Measurements from ENCODE around the gene PLA2G15.

The PLA2G15 gene

GRCh38 chr16:68233085-68233834 is 11.9 kb upstream of the PLA2G15 start:
- no peak for DNase-seq

- no peak for DNase-seq
These were observed 11.4 kb upstream of the PLA2G15 start for GRCh38 chr16:68233835-68234187.

GRCh38 chr16:68234188-68235107 is 10.7 kb upstream of the PLA2G15 start:
- no peak for DNase-seq

DNA sequence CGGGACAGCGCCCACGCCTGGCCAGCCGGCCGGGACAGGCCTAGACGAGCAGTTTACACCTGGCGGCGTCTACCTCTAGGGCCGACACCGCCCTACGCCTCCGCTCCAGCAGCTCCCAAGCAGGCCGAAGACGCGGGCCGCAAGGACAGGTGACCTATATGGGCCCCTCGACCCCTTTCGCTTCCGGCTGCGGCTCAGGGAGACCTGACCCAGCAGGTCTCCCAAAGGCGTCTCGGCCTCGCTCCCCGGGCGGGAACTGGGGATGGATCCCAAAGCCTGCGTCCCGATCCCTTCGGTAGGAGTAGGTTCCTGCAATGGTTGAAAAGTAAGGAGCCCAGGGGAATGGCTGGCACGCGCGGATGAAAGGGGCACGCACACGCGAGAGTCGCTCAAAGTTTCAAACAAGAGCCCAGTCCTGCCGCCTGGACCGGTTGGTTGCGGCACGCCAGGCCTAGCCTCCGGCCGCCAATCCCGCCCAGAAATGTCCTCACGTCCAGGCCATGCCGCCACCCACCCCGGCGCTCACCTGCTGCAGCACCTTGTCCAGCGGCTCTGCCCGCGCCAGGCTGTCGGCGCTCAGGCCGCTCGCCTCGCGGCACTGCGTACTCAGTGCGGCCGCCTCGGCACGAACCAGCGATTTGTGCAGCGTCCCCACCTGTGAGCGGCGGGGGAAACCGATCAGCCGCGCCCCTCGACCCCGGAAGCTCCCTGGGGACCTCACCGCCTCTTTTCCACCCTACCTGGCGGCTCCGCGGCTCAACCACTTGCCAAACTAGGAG is 9.9 kb upstream of the PLA2G15 start:
- DNase-seq = no peak

GRCh38 chr16:68235887-68236136 is 9.4 kb upstream of the PLA2G15 start, which contains the start of gene ESRP2:
Gene ESRP2, minus strand, starts transcription at chr16:68236127. Its CDS starts 82 bp downstream, at chr16:68236045.
- no peak for DNase-seq

GRCh38 chr16:68236137-68236825 is 8.9 kb upstream of the PLA2G15 start:
- no peak for DNase-seq

DNA sequence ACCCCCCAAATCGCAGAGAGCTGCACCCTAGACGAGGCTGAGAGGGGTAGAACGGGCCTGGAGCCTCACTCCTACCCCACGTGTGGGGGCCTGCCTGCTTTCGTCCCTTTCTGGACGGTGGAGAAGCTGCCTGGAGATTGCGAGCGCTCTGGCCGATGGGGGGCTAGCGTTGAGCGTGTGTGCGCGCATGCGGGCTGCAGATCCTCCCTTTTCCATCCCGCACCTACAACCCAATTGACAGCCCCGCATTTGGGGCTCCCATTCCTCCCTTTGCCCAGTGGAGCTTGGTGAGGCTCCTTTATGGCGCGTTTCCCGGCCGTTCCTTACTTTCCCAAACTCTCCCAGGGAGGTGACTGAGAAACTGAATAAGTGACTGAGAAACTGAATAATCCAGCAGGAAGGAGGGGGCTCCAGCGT is 8.3 kb upstream of the PLA2G15 start:
- no peak for DNase-seq

DNA sequence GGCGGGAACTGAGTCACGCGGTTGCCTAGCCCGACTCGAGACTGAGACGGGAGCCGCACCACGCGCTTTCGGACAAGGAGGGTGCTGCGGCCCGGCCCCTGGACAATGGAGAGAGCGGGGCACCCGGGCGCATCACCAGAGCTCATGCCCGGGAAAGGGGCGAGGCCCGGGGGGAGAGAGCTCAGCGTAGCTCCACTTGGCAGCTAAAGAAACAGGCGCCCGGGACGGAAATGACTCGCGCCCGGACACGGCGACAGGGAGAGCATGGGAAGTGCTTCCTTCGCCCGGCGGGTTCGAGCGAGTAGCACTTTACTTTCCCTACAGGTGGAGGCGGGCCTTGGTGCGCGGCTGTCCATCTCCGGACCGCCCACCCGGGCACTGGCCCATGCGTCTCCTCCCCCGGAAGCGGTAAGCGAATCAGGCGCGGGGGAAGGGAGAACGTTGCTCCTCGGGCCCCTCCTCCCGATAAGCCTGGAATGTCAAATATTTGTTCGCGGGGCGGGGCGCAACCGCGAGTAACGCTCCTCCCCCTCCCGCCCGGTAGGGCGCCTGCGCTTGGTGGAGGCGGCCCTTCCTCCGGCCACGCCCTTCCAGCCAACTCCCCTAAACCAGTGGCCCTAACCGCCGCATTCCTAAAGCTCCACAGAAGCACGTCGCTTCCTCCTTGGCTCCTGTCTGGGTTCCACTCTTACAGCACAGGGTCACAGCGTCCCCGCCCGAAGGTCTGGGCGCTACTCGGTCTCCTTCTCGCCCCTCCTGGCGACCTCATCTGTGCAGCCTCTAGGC is 7.7 kb upstream of the PLA2G15 start:
- peak; percentile 99 for DNase-seq

DNA sequence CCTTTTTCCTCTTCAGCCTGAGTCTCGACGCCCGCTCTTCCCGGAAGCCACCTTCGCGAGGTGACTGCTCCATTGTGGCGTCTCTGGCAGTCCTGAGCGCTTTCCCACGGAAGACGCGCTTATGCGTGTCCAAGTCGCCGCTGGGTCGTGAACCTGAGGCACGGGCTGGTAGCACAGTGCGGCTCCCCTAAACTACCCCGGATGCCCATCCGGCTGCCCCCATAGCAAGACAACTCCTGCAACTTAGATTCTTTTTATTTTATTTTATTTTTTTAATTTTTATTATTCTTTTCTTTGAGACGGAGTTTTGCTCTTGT is 7.2 kb upstream of the PLA2G15 start:
- DNase-seq = no peak

DNA sequence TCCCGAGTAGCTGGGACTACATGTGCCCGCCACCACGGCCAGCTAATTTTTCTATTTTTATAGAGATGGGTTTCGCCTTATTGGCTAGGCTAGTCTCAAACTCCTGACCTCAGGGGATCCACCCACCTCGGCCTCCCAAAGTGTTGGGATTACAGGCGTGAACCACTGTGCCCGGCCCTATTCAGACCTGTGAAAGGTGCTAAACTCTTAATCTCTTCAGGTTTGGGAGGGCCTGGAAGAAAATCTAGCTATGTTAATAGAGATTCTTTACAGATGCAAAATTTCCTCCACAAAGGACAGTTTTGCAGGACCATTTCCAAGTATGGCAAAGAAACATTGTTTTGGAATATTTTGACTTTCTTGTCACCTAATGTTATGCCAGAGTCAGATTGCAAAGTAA is 3.1 kb upstream of the PLA2G15 start:
- no peak for DNase-seq

DNA sequence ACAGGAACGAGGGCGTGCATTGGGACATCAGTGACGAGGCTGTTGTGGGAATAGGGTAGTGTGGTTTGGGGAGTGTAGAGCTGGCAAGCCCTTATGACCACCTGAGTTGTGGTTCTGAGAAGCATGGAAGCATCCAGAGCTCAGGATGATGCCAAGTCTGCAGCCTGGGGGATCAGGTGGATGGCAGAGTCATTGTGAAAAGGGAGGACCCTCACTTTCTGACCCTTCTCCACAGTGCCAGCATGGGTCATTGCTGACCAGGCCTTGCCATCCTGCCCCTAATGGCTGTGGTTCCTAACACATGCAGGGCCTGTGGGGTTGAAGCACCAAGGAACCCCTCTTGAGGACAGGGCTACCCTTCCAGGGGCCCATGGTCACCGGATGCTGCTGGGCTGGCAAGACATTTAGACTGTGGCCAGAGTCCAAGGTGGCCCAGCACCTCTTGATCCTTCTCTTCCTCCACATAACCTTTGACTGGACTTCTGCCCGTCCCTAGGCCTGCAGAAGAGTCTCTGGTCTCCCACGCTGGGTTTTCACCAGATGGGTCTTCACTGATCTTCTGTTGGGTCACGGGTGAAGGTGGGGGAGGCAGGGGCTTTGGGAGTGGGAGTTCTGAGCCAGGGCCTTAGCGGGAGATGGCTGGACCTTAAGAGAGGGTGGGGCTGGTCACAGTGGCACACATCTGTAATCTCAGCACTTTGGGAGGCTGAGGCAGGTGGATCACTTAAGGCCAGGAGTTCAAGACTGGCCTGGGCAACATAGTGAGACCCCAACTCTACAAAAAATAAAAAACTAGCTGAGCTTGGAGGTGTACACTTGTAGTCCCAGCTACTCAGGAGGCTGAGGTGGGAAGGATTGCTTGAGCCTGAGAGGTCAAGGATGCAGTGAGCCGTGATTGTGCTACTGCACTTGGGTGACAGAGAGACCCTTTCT is 2.0 kb upstream of the PLA2G15 start:
- DNase-seq = no peak

DNA sequence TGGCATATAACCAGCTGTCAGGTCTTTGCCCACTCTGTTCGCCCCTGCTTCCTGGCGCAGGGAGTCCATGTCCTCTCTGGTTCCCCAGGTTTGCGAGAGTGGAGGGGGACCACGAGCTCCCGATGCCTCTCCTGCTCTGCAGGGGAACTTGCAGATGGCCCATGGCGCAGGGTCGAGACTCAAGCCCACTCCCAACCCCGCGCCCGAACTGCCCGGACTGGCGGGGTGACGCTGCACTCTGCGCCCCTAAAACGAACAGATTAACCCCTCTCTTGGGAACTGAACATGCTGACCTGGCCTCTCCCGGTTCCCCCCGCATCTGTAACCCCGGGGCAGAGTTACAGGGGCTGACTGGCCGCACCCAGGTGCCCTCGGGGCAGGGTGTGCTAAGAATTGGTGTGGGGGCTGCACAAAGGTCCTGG is 681 bp upstream of the PLA2G15 start:
- DNase-seq = no peak

DNA sequence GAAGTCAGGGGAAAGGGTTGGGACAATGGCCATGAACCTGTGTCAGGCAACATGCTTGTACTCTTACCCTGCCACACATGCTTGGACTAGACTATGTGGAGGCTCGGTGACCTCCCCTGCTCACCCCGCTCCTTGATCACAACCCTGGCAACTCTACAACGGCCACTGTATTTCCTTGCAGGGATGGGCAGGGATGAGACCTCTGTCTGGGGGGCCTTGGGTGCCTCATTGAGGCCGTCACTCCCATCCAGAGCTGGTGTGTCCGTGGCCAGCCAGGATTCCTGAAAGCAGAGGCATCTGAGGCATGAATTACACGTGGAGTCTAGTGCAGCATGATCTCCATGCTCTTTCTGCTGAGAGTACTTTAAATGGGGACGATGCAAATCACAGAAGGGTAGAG is 948 bp downstream of the PLA2G15 start:
- DNase-seq = no peak

DNA sequence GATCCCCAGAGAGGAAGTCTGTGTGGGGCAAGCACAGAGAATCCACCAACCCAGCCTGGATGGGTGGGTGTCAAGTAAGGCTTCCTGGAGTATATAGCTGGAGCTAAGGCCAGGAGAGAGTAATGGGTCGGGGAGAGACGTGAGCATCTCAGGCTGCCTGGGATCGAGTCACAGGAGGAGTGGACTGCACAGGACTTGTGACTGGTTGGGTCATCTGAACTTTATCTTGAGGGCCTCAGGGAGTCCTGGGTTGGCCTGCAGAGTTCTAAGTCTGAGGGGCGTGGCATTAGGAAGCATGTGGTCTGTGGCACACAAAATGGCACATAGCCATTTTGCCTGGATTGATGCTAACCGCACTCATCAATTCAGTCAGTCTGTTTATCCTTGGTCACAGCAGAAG is 1.5 kb downstream of the PLA2G15 start:
- DNase-seq = no peak

DNA sequence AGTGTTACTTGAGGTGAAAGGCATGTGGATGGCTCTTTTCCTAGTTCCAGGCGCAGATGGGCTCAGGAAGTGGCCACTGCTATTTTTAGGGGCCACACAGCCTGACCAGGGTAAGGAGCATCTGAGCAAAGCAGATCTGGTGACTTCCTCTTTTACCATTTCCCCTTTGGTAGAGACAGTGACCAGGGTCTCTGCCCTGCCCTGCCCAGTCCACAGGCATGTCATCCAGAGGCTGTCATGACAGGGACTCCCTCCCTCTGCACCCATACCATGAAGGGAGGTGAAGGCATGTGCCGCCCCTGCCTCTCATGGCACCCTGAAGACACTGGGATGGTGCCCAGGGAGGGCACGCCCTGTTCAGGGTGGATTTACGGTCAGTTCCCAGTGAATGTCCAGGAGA is 2.2 kb downstream of the PLA2G15 start:
- DNase-seq = no peak

DNA sequence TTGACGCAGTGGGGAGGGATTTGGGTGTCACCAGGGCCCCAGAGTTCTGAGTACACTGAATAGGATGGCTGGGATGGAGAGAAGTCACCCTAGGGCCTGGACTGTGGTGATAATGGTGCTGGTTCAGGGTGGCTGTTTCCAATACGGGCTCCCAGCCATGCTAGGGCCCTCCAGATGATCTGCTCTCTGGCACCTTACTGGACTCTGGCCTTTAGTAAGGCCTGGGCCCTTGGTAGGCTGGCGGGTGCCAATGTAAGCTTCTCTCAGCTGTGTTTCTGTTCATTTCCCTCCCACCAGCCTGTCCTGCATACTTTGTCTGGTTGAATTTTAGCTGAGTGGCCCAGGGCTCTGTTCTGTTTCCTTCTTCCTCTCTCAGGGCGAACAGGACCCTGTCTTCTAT is 2.8 kb downstream of the PLA2G15 start:
- no peak for DNase-seq

GRCh38 chr16:68249371-68249770 is 4.2 kb downstream of the PLA2G15 start:
- DNase-seq = no peak

- no peak for DNase-seq
These were observed 5.8 kb downstream of the PLA2G15 start for GRCh38 chr16:68250951-68251350.

GRCh38 chr16:68251832-68252231 is 6.7 kb downstream of the PLA2G15 start:
- DNase-seq = no peak

DNA sequence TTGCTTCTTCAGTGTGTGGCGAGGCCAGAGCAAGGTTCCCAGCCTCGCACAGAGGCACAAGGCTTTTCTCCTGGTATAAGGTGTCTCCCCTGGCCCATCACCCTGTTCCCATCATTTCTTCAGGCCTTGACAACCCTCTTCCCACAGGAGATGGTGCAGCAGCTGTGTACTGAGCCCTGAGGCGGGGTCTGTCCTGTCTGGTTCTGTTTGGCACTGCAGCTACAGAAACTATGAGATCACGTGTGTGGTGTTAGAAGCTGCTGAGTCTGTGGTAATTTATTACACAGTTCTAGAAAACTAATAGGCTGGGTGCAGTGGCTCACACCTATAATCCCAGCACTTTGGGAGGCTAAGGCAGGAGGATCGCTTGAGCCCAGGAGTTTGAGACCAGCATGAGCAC is 7.2 kb downstream of the PLA2G15 start:
- DNase-seq = no peak

GRCh38 chr16:68253721-68254120 is 8.5 kb downstream of the PLA2G15 start:
- no peak for DNase-seq
